HCT116 (cell line): ENCODE measurements around the gene PLEKHA5. TPM values are rescaled to one million over a fixed set of nuclear protein-coding genes. Genes with fewer than 3 reads are reported as not detected.

Experiments used
- ATAC-seq: fragments of 200-7000 bp; cut with Tn5 transposase; 2 replicates; pipeline ENCODE4 v1.9.1; 2020; ENCODE audit warnings: mild to moderate bottlenecking, moderate library complexity
- BruUV-seq: library from RNA; stranded (reverse); fragments of 400-500 nt; replicated peaks from 2 replicates; lab custom pipeline; 2021; lab: Mats Ljungman, UMichigan
- CTCF ChIA-PET: fragments of 300-600 bp; sonication (Branson Sonifier 250); formaldehyde crosslinking; loops from one replicate; lab custom pipeline; 2021; ENCODE audit warnings: antibody characterized with exemption; lab: Charles Lee
- POLR2A ChIA-PET: fragments of 300-600, 350-600 bp; sonication (Branson Sonifier 250); formaldehyde crosslinking; loops from one replicate; lab custom pipeline; 2021; ENCODE audit warnings: antibody characterized with exemption; lab: Charles Lee
- RAD21 ChIA-PET, 2 experiments: fragments of 300-600 bp; sonication (Branson Sonifier 250); formaldehyde crosslinking; loops; one replicate each; lab custom pipeline; 2023; ENCODE audit warnings: low total read pairs in 2 of 2; ENCODE audit not compliant: uncharacterized antibody in 2 of 2, unreplicated experiment in 2 of 2, low non-redundant PET in 1 of 2; lab: Charles Lee
- DNase-seq: peaks from one replicate; pipeline ENCODE4 v3.0.0-alpha.2; 2010; ENCODE audit warnings: low read depth, low spot score
- H2AFZ ChIP-seq: fragments of 200-600 bp; shearing (Covaris generic), sonication (generic); 2 replicates; pipeline ENCODE4 v1.6.1; 2017; ENCODE audit warnings: low read depth, mixed run types, mixed read lengths, antibody characterized with exemption, low read length; ENCODE audit not compliant: poor library complexity, severe bottlenecking
- H3K27ac ChIP-seq: 2 replicates; pipeline ENCODE4 v1.5.1; 2012; ENCODE audit warnings: low read depth, low read length
- H3K27me3 ChIP-seq: fragments of 200-600 bp; sonication (generic); 2 replicates; pipeline ENCODE4 v1.6.1; 2016; ENCODE audit warnings: mixed run types, low read length, mixed read lengths; ENCODE audit not compliant: insufficient read depth
- H3K36me3 ChIP-seq, 2 experiments: fragments of 200-500 bp in 1 of 2; fragments of 200-600 bp in 1 of 2; sonication (Bioruptor generic) in 1 of 2; sonication (generic) in 1 of 2; 2 replicates each; pipeline versions ENCODE4 v1.5.1 to v1.6.1; 2014 to 2016; ENCODE audit warnings: low read length in 2 of 2, inconsistent platforms in 1 of 2, mixed read lengths in 1 of 2, mixed run types in 1 of 2; ENCODE audit not compliant: insufficient read depth in 2 of 2, control insufficient read depth in 1 of 2
- H3K4me1 ChIP-seq, 2 experiments: fragments of 200-600 bp in 1 of 2; sonication (generic) in 1 of 2; 2 replicates each; pipeline versions ENCODE4 v1.5.1 to v1.6.1; 2012 to 2017; ENCODE audit warnings: low read length in 2 of 2, inconsistent platforms in 1 of 2, mild to moderate bottlenecking in 1 of 2, mixed read lengths in 1 of 2, mixed run types in 1 of 2, moderate library complexity in 1 of 2; ENCODE audit not compliant: insufficient read depth in 2 of 2, control insufficient read depth in 1 of 2
- H3K4me2 ChIP-seq: fragments of 200-600 bp; sonication (generic); 2 replicates; pipeline ENCODE4 v1.6.1; 2017; ENCODE audit warnings: mixed run types, low read length, mixed read lengths
- H3K4me3 ChIP-seq, 2 experiments: fragments of 200-600 bp in 1 of 2; sonication (generic) in 1 of 2; replicated peaks in 1 of 2; 2 replicates each; pipeline ENCODE4 v1.5.1; 2011 to 2016; ENCODE audit warnings: low read length in 2 of 2, control low read depth in 1 of 2, low read depth in 1 of 2, mild to moderate bottlenecking in 1 of 2, mixed read lengths in 1 of 2, mixed run types in 1 of 2
- H3K79me2 ChIP-seq: fragments of 200-600 bp; sonication (generic); 2 replicates; pipeline ENCODE4 v1.6.1; 2017; ENCODE audit warnings: mild to moderate bottlenecking, mixed run types, low read length, moderate library complexity, mixed read lengths; ENCODE audit not compliant: insufficient read depth
- H3K9ac ChIP-seq: fragments of 200-600 bp; sonication (generic); 2 replicates; pipeline ENCODE4 v1.6.1; 2016; ENCODE audit warnings: low read length, mixed read lengths
- H3K9me2 ChIP-seq: fragments of 200-600 bp; sonication (generic), shearing (Covaris generic); 2 replicates; pipeline ENCODE4 v1.6.1; 2017; ENCODE audit warnings: mixed run types, mild to moderate bottlenecking, moderate library complexity; ENCODE audit not compliant: insufficient read depth
- H3K9me3 ChIP-seq, 2 experiments: fragments of 200-500 bp in 1 of 2; fragments of 200-600 bp in 1 of 2; sonication (Bioruptor generic) in 1 of 2; sonication (generic) in 1 of 2; 2 replicates each; pipeline ENCODE4 v1.6.1; 2014 to 2017; ENCODE audit warnings: low read length in 2 of 2, mixed read lengths in 2 of 2, inconsistent platforms in 1 of 2, low read depth in 1 of 2, mild to moderate bottlenecking in 1 of 2, mixed run types in 1 of 2, moderate library complexity in 1 of 2; ENCODE audit not compliant: control insufficient read depth in 1 of 2, insufficient read depth in 1 of 2
- H4K20me1 ChIP-seq: fragments of 200-600 bp; sonication (generic), shearing (Covaris generic); 2 replicates; pipeline ENCODE4 v1.6.1; 2017; ENCODE audit warnings: mixed run types, mild to moderate bottlenecking, moderate library complexity; ENCODE audit not compliant: insufficient read depth
- CEBPB ChIP-seq: IDR thresholded peaks from 2 replicates; pipeline ENCODE4 v1.6.1; 2012; ENCODE audit warnings: low read depth
- EGR1 ChIP-seq: IDR thresholded peaks from 2 replicates; pipeline ENCODE4 v1.6.1; 2012; ENCODE audit warnings: low read depth
- EZH2phosphoT487 ChIP-seq: fragments of 200-600 bp; IDR thresholded peaks from 2 replicates; pipeline ENCODE4 v1.6.1; 2018; ENCODE audit warnings: antibody characterized with exemption, borderline replicate concordance
- FOSL1 ChIP-seq: IDR thresholded peaks from 2 replicates; pipeline ENCODE4 v1.6.1; 2012; ENCODE audit warnings: low read depth
- JUND ChIP-seq: IDR thresholded peaks from 2 replicates; pipeline ENCODE4 v1.6.1; 2012
- RAD21 ChIP-seq: IDR thresholded peaks from 2 replicates; pipeline ENCODE4 v1.6.1; 2012; ENCODE audit warnings: low read depth, mild to moderate bottlenecking
- SP1 ChIP-seq: IDR thresholded peaks from 2 replicates; pipeline ENCODE4 v1.6.1; 2012; ENCODE audit warnings: low read depth
- TCF7L2 ChIP-seq: IDR thresholded peaks from 2 replicates; pipeline ENCODE4 v1.7.0; 2011; ENCODE audit warnings: borderline replicate concordance, inconsistent platforms; ENCODE audit not compliant: insufficient read depth, insufficient read length; ENCODE audit errors: extremely low read depth
- YY1 ChIP-seq: IDR thresholded peaks from 2 replicates; pipeline ENCODE4 v1.6.1; 2011; ENCODE audit warnings: low read length, low read depth, moderate library complexity, mild to moderate bottlenecking; ENCODE audit not compliant: insufficient replicate concordance; ENCODE audit errors: extremely low read depth
- ZFX ChIP-seq: fragments of 450-650 bp; IDR thresholded peaks from 2 replicates; pipeline ENCODE4 v1.6.1; 2017
- ZNF274 ChIP-seq: fragments of 200-500 bp; sonication (Bioruptor generic); IDR thresholded peaks from 2 replicates; pipeline ENCODE4 v1.6.1; 2014; ENCODE audit warnings: mild to moderate bottlenecking, low read depth, low read length, inconsistent platforms
- intact Hi-C: fragments of 100-400 bp; cut with micrococcal nuclease; formaldehyde crosslinking; loops from 2 replicates; pipeline ENCODE4 v1.10.0; 2022
- total RNA-seq: library from RNA; stranded (reverse); gene quantifications from one replicate; pipeline ENCODE4 v1.2.1, GENCODE V29; 2021; ENCODE audit not compliant: unreplicated experiment
- TF ChIP-seq, protein P1 (sequence below): IDR thresholded peaks from 2 replicates; pipeline ENCODE4 v1.6.1; 2012; ENCODE audit warnings: low read depth

The PLEKHA5 gene
- total RNA-seq, 1 experiment from 2014 or later, result 18.9 TPM

GRCh38 chr12:19223695-19224094 is 94.2 kb downstream of the PLEKHA5 start:
- no peaks in the 10 kb centered on the region for H3K4me1 ChIP-seq
- peaks cover 21% of the 10 kb centered on the region for H3K79me2 ChIP-seq
- CTCF ChIA-PET, result interaction anchor here (1.0 kb wide), 1 partner anchor 37 kb away, joined by 3 read pairs; no protein-coding TSS in a partner anchor
- no peak overlapping the region for H3K27ac ChIP-seq
- H3K36me3 ChIP-seq, result no peaks in the 10 kb centered on the region
- ATAC-seq, result no peak
- no peaks in the 10 kb centered on the region for H3K27me3 ChIP-seq
- no peak overlapping the region for H2AFZ ChIP-seq
- TF ChIP-seq EGR1 (no peak), TCF7L2 (no peak), EZH2phosphoT487 (no peak), YY1 (no peak)
- TF ChIP-seq, protein P1, sequence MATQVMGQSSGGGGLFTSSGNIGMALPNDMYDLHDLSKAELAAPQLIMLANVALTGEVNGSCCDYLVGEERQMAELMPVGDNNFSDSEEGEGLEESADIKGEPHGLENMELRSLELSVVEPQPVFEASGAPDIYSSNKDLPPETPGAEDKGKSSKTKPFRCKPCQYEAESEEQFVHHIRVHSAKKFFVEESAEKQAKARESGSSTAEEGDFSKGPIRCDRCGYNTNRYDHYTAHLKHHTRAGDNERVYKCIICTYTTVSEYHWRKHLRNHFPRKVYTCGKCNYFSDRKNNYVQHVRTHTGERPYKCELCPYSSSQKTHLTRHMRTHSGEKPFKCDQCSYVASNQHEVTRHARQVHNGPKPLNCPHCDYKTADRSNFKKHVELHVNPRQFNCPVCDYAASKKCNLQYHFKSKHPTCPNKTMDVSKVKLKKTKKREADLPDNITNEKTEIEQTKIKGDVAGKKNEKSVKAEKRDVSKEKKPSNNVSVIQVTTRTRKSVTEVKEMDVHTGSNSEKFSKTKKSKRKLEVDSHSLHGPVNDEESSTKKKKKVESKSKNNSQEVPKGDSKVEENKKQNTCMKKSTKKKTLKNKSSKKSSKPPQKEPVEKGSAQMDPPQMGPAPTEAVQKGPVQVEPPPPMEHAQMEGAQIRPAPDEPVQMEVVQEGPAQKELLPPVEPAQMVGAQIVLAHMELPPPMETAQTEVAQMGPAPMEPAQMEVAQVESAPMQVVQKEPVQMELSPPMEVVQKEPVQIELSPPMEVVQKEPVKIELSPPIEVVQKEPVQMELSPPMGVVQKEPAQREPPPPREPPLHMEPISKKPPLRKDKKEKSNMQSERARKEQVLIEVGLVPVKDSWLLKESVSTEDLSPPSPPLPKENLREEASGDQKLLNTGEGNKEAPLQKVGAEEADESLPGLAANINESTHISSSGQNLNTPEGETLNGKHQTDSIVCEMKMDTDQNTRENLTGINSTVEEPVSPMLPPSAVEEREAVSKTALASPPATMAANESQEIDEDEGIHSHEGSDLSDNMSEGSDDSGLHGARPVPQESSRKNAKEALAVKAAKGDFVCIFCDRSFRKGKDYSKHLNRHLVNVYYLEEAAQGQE, result no peak
- TF ChIP-seq, all 23 proteins: peak for 0
- RAD21 ChIA-PET, result interaction anchor here in 1 of 2 experiments (0.7 kb wide), 1 partner anchor 24 kb away, joined by 3 read pairs; no protein-coding TSS in a partner anchor
- POLR2A ChIA-PET, result no interaction called here
- Histone ChIP-seq H3K9ac (no peak overlapping the region), H3K4me3 (no peak overlapping the region), H4K20me1 (no peaks in the 10 kb centered on the region), H3K9me3 (no peaks in the 10 kb centered on the region), H3K9me2 (no peaks in the 10 kb centered on the region), H3K4me2 (no peak overlapping the region)
- BruUV-seq, result no TSS peak
- DNase-seq, result no peak
- intact Hi-C loops, result no loop called here

DNA sequence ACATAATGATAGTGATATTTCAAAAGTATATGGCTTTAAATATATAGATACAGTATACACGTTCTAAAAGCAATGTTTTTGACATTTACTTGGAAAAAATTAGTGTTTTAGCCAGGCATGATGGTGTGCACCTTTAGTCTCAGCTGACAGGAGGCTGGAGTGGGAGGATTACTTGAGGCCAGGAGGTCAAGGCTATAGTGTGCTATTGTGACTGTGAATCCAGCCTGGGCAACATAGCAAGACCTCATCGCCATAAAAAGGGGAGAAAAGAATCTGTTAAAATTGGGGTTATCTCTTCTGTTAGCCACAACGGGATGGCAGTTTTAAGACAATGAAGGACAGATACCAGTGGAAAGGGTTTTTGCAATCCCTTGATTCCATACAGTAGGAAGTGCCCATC is 95.2 kb downstream of the PLEKHA5 start:
- ChIA-PET CTCF (no interaction called here), RAD21 (no interaction called here), POLR2A (no interaction called here)
- TF ChIP-seq ZNF274 (no peak), SP1 (no peak), FOSL1 (no peak), CEBPB (no peak), ZFX (no peak), RAD21 (no peak), JUND (no peak)
- Histone ChIP-seq H3K36me3 (no peaks in the 10 kb centered on the region), H3K79me2 (peaks cover 21% of the 10 kb centered on the region), H3K4me3 (no peak overlapping the region), H3K4me1 (no peaks in the 10 kb centered on the region), H3K9me2 (no peaks in the 10 kb centered on the region), H3K27ac (no peak overlapping the region), H3K4me2 (no peak overlapping the region), H3K9me3 (no peaks in the 10 kb centered on the region), H3K27me3 (no peaks in the 10 kb centered on the region), H2AFZ (no peak overlapping the region), H4K20me1 (no peaks in the 10 kb centered on the region), H3K9ac (no peak overlapping the region)
- intact Hi-C loops, result no loop called here
- DNase-seq (no peak), ATAC-seq (no peak)
- no TSS peak for BruUV-seq
